HG03108 (cell line): ENCODE measurements around the gene PKNOX2.

Source experiments
- ATAC-seq: cut with Tn5 transposase; IDR thresholded peaks from one replicate; pipeline ENCODE4 v1.9.1; 2021; ENCODE audit warnings: moderate library complexity; ENCODE audit not compliant: unreplicated experiment

The PKNOX2 gene

DNA sequence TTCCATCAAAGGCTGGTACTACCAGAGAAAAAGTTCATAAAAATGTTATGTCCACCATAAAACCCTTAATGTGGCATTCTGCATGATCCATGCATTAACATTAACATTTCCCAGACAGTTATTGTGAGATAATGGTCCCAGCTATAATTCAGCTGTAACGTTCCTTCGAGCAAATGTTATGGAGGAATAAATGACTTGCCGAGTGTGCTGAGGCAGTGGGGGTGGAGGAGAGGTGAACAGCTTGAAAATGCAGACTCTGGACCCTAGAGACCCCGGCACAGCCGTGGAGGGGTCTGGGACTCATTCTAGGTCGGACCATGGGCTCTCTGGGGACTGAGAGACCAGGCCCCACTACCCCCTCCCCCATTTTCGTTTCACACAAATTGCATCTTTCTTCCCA lies 141.9 kb downstream of the PKNOX2 start:
- no peak for ATAC-seq

DNA sequence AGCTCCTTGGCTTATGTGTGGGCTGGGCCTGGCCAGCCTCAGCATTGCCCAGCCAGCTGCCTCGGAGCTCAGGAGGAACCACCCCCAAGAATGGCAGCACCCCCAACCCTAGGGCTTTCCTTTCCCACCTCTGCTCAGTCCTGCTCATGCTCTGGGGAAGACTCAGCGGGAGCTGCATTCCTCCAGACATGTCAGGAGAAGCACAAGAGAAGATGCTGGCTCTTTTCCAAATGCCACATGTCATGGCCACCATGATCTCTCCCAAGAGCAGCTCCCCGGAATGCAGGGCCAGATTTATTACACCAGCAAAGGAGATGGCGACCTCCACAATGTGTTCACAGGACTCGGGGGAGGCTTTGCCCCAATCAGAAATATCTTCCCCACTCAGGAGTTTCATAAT lies 143.7 kb downstream of the PKNOX2 start:
- no peak for ATAC-seq

DNA sequence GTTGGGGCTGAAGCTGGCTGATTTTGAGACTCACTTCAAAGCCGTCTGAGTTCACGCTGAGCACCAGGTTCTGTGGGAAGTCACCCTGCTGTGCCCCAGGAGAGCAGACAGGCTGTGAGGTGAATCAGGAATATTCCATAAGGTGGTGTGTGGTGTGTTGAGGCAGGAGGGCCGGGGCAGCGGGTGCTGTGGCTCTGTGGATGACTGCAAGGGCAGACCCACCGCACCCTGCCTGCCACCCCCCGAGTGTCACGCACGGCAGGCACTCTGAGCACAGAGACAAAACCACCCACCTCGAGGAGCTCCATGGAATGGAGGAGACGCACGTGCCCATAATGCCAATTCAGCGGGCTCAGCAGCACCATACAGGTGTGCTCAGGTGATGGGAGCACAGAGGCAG lies 147.8 kb downstream of the PKNOX2 start:
- no peak for ATAC-seq

DNA sequence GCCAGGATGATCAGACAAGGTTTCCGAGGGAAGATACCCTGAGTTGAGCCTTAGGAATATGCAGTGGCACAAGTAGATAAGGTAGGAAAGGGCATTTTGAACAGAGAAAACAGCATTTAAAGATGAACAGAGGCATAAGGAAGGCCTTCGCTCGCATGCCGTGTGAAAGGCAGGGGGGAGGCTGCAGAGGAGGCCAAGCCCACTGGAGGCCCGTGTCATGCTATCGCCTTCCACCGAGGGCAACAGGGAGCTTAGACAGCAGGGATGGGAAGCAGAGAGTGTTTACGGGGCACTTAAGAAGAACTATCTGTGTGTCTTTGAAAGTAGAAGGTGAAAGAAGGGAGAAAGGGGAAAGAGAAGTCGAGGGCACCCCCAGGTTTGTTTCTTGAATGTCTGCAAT lies 148.3 kb downstream of the PKNOX2 start:
- no peak for ATAC-seq

DNA sequence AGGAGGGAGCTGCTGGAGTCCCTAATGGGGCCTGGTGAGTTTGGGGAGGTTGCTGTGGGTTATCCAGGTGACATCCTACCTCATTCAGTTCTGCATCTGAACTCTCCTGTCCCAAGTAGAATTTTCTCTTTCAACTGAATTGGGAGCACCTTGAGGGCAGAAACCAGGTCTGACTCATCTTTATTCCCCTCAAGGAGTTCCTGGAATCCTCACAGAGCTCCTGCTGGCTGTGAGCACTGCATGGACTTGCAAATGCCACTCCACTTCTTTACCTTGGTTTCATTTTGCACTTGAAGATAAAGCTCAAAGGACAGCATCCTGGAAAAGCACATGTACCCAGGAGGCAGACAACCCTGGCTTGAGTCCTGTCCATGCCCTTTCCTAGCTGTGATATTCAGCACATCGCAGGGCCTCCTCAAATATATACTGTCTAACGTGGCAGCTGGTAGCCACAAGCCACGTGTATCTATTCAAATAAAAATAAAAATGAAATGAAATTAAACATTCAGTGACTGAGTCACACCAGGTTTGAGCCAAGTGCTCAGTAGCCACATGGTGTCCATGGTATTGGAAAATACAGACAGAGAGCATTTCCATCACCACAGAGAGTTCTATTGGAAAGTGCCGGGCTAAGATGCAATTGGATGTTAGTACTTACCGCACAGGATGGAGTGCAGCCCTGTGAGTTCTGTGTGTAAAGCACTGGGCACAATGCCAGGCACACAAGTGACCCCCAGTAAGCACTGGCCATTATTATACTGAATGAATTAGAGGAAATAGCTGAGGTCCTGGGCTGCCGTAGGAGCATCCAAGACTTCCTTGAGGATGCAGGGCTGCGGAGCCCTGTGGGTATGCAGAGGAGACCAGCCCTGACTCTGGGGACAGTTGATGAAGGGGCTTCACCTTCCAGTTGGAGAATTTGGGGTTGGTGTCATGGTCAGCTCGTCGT lies 149.0 kb downstream of the PKNOX2 start:
- no peak for ATAC-seq

DNA sequence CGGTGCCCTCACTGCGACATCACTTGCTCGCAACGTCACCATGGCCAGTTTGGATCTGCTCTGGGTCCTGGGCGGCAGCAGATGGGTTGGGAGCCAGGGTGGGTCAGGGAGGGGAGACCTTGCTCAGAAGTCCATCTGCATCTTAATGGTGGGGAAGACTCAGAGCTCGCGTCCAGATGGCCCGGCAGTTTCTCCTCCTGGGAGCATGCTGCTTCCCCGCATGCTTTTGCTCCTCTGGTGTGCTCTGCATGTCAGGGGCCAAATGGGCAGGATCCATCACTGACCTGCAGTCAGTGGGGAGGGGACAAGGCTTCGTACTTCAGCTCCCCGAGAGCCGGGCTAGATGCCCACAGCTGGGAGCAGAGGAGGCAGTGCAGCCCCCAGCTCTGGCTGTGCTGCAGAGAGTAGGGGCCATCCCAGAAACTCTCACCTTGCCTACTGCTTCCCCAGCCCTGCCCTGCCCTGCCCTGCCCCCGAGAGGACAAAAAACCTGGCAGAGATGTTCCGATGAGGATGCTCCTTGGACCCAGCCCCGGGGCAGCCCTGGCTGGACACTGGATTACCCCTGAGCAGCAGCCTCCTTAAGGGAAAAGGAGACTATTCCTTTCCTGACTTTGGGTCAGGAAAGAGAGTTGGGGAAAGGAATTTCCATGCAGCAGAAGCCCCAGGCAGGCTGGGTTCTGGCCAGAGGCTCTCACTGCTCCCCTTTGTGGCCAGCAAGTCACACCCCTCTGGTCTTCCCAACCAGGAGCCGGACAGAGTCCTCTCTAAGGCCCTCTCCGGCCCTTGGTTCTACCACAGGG lies 149.9 kb downstream of the PKNOX2 start:
- ATAC-seq, result no peak

DNA sequence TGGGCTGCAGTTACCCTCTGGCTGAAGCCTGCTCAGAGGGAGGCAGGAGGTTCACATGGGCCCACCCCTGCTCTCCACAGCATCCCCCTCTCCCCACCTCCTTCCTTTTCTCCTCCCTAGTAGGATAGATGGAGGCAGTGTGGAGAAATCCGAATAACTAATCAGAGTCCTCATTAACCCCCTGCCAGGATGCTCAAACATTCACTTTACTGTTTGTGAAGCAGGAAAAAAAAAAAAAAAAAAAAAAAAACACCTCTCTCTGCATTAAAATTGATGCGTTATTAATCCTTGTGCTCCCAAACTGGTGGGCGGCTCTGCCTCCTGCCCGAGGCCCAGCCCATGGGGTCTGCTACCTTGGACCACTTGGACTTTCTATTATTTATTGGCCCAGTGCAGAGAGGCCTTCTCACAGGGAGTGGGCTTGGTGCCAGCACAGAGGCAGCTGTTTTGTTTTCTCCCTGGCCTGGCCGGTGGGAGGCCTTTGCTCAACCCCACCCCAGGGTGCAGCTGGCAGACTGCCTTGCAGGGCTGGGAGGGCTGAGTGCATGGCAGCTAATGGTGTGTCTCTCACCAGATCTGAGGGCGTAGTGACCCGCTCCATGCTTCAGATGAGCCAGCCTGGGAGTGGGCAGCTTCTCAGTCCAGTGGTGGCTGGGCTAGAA lies 150.7 kb downstream of the PKNOX2 start:
- no peak for ATAC-seq

DNA sequence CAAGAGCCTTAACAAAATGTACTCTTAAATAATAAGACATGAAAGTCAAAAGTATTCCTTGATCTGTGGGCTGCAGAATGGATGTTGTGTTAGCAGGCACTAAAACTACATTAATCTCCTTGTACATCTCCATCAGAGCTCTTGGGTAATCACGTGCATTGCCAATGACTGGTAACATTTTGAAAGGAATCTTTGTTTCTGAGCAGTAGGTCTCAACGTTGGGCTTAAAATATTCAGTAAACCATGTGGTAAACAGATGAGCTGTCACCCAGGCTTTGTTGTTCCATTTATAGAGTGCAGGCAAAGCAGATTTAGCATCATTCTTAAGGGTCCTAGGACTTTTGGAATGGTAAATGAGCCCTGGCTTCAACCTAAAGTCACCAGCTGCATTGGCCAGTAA lies 152.9 kb downstream of the PKNOX2 start:
- ATAC-seq, result no peak

DNA sequence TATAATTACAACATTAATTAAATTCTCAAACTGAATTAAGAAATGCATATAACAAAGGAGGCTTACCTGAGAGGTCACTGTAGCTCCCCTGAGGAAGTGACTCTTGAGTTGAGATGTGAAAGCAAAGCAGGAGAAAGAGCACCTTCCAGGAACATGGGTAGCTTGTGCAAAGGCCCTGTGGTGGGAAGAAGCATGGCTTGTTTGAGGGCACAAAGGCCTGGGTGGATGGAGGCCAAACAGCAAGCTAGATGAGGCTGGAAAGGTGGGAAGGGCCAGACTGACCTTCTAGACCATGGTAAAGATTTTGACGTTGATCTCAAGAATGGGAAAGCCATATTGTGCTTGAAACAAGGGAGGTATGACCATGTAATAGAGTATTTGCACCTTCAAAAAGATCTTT lies 155.1 kb downstream of the PKNOX2 start:
- no peak for ATAC-seq

DNA sequence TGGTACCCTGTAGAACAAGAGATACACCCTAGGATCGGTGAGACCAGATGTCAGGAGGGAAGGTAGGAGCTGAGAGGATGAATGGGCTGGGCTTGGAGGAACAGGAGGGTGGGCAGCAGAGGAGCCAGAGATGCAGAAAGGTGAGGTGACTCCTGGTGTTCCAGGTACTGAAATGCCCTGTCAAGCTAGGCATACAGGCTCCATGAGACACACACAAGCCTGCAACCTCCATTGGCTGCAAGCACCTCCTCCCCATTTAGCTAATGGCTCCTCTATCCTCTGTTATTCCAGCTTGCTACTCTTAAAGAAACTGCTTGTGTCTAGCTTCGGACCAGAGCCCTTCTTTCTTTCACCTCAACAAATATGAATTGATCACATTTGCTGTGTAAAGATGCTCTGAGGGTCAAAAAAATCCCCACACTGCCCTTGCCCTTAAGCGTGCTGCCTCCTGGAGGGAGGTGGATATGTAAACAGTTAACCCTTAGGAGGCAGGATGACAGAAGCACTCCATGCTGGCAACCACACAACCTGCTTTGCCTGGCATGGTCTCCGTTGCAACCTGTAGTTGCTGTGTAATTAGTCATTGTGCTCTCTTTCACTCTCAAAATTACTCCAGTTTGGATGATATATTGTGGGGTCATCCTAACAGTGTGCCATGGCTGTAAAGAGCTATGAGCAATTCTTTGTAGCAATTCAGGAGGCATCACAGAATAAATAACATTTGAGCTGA lies 156.0 kb downstream of the PKNOX2 start:
- no peak for ATAC-seq

DNA sequence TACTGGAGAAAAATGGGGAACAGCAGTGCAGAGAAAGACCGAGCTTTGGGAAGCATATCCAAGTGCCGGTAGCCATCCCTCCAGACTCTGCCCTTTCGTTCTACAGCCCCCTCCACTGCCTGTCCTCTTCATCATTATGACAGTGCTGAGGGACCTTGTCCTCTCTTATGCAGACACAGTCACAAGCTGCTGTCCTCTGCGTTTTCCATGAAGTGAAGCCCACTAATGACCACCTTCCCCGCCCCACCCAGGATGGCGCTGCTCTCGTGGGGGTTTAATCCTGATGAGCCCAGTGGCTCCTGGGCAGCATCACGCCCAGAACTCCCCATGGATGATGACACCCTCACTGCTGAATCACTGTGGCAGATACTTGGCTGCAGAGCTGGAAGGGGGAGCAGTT lies 157.7 kb downstream of the PKNOX2 start:
- ATAC-seq, result no peak

DNA sequence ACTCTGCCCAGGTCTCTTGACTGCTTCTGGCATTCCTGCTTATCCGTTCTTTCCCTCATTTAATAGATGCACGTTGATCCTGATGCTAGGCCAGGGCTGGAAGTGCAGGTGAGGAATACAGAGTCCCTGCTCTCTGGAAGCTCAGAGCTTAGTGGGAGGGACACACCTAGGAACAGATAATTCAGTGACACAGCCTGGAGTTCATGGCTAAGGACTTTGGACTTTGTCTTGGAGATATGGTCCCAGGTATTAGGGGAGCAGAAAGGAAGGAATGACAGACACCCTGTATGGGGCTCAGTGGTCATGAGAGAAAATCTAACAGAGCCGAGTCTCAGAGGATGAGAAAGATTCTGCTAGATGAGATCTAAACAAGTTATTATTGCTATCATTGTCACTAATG lies 160.6 kb downstream of the PKNOX2 start:
- no peak for ATAC-seq

DNA sequence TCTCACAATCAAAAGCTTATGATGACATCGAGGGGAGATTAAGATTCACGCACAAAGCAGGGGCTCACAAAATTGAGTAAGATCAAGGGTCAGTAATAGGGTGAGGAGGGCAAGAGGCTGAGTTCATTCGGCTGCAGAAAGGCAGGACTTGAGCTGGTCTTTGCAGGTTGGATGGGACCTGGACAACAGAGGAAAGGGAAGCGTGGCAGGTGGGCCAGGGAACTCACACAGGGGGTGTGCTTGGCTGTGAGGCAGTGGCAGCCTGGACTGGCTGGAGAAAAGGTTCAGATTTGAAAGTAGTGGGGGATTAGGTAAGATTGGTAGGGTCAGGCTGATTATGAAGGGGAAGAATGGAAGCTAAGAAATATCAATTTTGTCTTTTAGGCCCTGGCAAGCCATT lies 161.6 kb downstream of the PKNOX2 start:
- no peak for ATAC-seq

DNA sequence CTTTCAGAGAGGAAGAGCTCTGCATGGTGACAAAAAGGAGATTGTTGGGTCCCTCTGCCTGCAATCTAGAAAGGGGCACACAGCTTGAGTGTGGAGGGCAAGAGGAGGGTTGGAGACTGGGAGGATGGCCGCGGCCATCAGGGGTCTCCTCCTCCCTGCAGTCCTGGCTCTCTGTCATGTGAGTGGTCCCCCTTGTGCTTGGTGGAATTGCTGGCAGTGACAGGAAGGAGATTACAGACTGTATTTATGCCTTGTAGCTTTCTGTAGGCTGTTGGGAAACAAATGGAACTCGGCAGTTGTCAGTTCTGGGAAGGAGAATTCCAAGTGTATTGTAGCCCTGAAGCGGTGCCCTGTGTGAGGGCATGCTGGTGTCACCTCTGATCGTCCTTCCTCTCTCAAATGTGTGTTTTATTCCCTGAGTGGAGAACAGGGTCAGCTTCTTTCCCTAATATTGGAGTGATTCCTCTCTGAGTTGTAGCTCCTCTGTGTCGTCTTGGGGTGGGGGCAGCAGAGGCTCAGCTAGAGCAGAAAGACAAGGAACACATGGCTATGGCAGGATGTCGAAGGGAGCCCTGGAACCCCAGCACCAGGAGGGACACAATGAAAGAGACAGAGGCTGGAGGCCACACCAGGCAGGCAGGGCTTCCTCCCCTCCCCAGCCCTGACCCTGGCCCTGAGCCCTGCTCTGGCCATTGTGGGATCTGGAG lies 163.1 kb downstream of the PKNOX2 start:
- ATAC-seq, result no peak

DNA sequence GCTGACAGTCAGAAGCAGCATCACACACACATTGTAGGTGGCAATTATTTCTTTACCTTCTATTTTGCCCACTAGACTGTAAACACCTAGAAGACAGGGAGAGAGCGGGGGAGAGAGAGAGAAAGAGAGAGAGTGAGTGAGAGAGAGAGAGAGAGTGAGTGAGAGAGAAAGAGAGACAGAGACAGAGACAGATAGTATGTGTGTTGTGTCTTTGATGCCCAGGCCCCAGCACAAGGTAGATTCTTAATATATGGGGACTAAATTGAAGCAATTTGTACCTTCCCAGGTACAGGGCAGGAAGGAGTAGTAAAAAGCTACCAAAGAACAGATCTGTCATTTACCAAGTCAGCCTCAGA lies 163.7 kb downstream of the PKNOX2 start:
- no peak for ATAC-seq

DNA sequence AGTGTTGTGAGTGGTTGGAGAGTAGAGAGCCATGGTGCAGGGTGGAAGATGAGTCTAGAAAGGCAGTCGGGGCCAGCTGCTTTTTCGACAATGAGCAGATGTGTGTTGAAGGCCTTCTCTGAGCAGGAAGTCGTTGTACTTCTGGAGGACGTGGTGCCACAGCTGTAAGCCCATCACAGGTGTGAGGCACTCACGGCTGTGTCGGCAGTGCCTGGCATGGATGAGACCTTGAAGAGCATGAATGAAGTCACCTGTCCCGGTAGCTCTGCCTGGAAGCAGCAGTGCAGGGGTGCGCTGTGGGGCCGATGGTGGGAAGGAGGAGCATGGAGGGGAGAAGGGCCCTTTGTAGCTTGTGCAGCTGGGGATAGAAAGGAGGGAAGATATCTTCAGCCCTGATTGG lies 165.2 kb downstream of the PKNOX2 start:
- ATAC-seq, result no peak

DNA sequence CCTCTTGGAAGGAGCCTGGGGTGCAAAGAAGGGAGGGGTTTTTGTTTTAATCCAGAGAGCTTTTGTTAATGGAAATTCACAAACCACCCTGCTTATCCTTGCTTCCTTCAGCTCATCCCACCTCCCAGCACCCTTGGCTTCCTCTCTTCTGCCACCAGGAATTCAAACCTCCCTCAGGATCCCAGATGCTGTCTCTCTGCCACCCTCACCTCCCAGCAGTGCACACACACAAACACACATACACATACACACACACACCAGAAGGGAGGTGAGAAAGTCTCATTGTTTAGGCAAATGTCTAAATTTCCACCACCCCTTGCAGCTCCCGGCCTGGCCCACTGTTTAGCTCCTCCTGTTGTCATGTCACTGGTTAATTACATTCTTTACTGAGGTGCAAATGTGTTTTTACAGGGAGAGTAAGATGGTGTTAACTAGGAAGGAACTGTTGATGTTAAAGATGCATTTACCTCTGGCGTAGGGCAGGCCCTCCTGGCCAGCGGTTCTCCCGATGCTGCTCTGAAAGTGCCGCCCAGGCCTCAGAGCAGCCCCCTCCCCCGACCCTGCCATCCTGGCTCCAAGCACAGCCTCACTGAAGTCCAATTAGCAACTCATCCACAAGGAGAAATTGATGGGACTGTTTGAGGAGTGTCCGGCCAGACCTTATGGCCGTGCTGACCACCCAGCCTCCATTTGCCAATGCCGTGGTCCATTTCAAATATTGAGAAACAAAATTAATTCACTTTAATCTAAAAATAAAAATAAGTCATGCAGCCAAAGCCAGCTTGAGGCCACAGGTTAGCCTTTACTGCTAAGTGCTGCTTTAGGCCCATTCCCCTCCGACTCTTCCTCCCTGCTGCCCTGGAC lies 166.1 kb downstream of the PKNOX2 start:
- no peak for ATAC-seq

DNA sequence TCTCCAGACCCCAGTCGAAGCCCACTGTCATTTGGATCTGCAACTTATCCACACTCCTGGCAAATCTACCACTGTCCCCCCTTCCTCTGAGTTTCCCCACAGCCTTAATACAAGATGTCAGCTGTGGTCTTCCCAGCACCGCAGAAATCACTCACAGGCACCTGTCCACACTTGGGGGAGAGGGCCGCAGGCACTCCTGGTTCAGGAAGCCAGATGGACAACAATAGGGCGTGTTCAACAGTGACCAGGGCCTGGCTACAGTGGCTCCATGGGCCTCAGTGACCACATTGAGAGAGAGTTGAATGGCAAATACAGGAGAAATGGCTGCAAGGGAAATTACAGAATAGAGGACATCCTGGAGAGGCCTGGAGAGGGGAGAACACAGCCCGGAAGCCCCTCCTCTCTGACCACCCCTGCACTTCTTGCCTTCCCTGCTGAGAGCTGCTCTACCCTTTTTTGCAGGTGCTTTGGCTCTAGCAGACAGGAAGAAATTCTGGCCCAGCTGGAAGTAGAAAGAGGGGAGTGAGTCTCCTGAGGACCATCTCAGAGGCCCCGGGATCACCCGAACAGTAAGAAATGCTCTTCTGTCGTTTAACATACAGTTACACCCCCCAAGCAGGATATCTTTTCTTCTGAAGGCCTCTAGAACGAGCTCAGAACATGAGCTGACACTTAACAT lies 166.9 kb downstream of the PKNOX2 start:
- ATAC-seq, result no peak

DNA sequence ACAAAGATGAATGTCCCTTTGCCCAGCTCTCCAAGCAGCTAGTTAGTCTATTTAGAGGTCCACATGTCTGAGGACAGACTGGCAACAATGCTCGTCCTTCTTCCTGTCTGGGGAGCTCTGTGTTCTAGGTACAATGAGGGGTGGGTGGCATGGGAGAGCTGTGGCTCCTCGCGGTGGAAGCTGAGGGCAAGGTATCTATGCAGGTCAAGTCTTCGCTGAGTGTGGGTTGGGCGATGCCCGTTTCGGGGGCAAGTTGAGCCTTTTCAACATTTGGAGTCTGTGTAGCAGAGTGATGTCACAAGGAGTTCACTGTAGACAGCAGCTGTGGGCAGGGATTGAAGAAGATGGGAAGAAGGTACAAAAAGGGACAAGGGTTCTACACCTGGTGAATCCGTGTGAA lies 168.3 kb downstream of the PKNOX2 start:
- no peak for ATAC-seq
